GM12878 (cell line): ENCODE results near the gene UBC.
A peak's percentile ranks its signal among the peaks of the same experiment; 100 is the strongest.
"Not testable (repeated sequence)": the region's sequence is repeated elsewhere in the genome, so short reads cannot be mapped to it uniquely, and the experiment has no call there.

Source experiments
- EZH2 ChIP-seq: IDR thresholded peaks from 2 replicates; pipeline ENCODE4 v1.6.1; 2012; ENCODE audit warnings: low read depth, mild to moderate bottlenecking, control low read depth, inconsistent platforms, low read length, borderline replicate concordance; ENCODE audit not compliant: control insufficient read depth
- GATAD2B ChIP-seq: fragments of 450-650 bp; conservative IDR thresholded peaks from 2 replicates; pipeline ENCODE4 v1.6.1; 2017; ENCODE audit warnings: low read depth, mild to moderate bottlenecking, moderate library complexity
- NFIC ChIP-seq: IDR thresholded peaks from 2 replicates; pipeline ENCODE4 v1.6.1; 2012; ENCODE audit warnings: low read depth, mild to moderate bottlenecking, inconsistent platforms, low read length, moderate library complexity
- NRF1 ChIP-seq: conservative IDR thresholded peaks from 2 replicates; pipeline ENCODE4 v1.6.1; 2011; ENCODE audit warnings: mild to moderate bottlenecking, low read depth, low read length, improper control_type of control experiment
- RAD21 ChIP-seq: IDR thresholded peaks from 2 replicates; pipeline ENCODE4 v1.6.1; 2011; ENCODE audit warnings: mild to moderate bottlenecking, low read depth, low read length, moderate library complexity; ENCODE audit not compliant: insufficient read depth
- RBBP5 ChIP-seq: fragments of 200-600 bp; sonication (generic); conservative IDR thresholded peaks from 2 replicates; pipeline ENCODE4 v1.6.1; 2016
- SIX5 ChIP-seq: IDR thresholded peaks from 2 replicates; pipeline ENCODE4 v1.6.1; 2011; ENCODE audit warnings: mild to moderate bottlenecking, low read depth, low read length, moderate library complexity; ENCODE audit not compliant: severe bottlenecking
- SMAD1 ChIP-seq: fragments of 450-650 bp; IDR thresholded peaks from 2 replicates; pipeline ENCODE4 v1.6.1; 2018; ENCODE audit warnings: mild to moderate bottlenecking, low read depth; ENCODE audit not compliant: partially characterized antibody
- YY1 ChIP-seq: IDR thresholded peaks from 2 replicates; pipeline ENCODE4 v1.6.1; 2011; ENCODE audit warnings: low read depth, mild to moderate bottlenecking, low read length
- TF ChIP-seq, protein P1 (sequence below): IDR thresholded peaks from 2 replicates; pipeline ENCODE4 v1.6.1; 2012; ENCODE audit warnings: low read depth, low read length, improper control_type of control experiment
- TF ChIP-seq, protein P2 (sequence below), 3 experiments: IDR thresholded peaks in 2 of 3; conservative IDR thresholded peaks in 1 of 3; 2 replicates each; pipeline ENCODE4 v1.5.1; 2011; ENCODE audit warnings: low read depth in 3 of 3, low read length in 3 of 3, mild to moderate bottlenecking in 3 of 3, control low read depth in 2 of 3, moderate library complexity in 2 of 3, inconsistent platforms in 1 of 3, mixed read lengths in 1 of 3; ENCODE audit not compliant: control insufficient read depth in 2 of 3, insufficient read depth in 1 of 3; ENCODE audit errors: extremely low read depth in 1 of 3
- TF ChIP-seq, protein P3 (sequence below): IDR thresholded peaks from 2 replicates; pipeline ENCODE4 v1.6.1; 2012; ENCODE audit warnings: mild to moderate bottlenecking, low read depth, low read length
- TF ChIP-seq, protein P4 (sequence below): IDR thresholded peaks from 2 replicates; pipeline ENCODE4 v1.6.1; 2011; ENCODE audit warnings: borderline replicate concordance, low read depth, mild to moderate bottlenecking, moderate library complexity, low read length; ENCODE audit not compliant: insufficient read depth, poor library complexity, severe bottlenecking

GRCh38 chr12:124880335-124880734 lies 34.1 kb downstream of the UBC start:
- TF ChIP-seq, protein P1, sequence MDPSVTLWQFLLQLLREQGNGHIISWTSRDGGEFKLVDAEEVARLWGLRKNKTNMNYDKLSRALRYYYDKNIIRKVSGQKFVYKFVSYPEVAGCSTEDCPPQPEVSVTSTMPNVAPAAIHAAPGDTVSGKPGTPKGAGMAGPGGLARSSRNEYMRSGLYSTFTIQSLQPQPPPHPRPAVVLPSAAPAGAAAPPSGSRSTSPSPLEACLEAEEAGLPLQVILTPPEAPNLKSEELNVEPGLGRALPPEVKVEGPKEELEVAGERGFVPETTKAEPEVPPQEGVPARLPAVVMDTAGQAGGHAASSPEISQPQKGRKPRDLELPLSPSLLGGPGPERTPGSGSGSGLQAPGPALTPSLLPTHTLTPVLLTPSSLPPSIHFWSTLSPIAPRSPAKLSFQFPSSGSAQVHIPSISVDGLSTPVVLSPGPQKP, result not testable (repeated sequence)
- not testable (repeated sequence) for TF ChIP-seq NFIC, GATAD2B, EZH2, RAD21, YY1, NRF1, SMAD1, RBBP5, SIX5
- TF ChIP-seq, protein P2, sequence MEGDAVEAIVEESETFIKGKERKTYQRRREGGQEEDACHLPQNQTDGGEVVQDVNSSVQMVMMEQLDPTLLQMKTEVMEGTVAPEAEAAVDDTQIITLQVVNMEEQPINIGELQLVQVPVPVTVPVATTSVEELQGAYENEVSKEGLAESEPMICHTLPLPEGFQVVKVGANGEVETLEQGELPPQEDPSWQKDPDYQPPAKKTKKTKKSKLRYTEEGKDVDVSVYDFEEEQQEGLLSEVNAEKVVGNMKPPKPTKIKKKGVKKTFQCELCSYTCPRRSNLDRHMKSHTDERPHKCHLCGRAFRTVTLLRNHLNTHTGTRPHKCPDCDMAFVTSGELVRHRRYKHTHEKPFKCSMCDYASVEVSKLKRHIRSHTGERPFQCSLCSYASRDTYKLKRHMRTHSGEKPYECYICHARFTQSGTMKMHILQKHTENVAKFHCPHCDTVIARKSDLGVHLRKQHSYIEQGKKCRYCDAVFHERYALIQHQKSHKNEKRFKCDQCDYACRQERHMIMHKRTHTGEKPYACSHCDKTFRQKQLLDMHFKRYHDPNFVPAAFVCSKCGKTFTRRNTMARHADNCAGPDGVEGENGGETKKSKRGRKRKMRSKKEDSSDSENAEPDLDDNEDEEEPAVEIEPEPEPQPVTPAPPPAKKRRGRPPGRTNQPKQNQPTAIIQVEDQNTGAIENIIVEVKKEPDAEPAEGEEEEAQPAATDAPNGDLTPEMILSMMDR (IDR thresholded peaks at IDR 0.05 in 2 of 3, conservative IDR thresholded peaks at IDR 0.05 in 1 of 3; ENCODE audit: control insufficient read depth in 2 of 3, extremely low read depth in 1 of 3, insufficient read depth in 1 of 3, low read depth in 3 of 3, low read length in 3 of 3), result not testable (repeated sequence)
- TF ChIP-seq, protein P3, sequence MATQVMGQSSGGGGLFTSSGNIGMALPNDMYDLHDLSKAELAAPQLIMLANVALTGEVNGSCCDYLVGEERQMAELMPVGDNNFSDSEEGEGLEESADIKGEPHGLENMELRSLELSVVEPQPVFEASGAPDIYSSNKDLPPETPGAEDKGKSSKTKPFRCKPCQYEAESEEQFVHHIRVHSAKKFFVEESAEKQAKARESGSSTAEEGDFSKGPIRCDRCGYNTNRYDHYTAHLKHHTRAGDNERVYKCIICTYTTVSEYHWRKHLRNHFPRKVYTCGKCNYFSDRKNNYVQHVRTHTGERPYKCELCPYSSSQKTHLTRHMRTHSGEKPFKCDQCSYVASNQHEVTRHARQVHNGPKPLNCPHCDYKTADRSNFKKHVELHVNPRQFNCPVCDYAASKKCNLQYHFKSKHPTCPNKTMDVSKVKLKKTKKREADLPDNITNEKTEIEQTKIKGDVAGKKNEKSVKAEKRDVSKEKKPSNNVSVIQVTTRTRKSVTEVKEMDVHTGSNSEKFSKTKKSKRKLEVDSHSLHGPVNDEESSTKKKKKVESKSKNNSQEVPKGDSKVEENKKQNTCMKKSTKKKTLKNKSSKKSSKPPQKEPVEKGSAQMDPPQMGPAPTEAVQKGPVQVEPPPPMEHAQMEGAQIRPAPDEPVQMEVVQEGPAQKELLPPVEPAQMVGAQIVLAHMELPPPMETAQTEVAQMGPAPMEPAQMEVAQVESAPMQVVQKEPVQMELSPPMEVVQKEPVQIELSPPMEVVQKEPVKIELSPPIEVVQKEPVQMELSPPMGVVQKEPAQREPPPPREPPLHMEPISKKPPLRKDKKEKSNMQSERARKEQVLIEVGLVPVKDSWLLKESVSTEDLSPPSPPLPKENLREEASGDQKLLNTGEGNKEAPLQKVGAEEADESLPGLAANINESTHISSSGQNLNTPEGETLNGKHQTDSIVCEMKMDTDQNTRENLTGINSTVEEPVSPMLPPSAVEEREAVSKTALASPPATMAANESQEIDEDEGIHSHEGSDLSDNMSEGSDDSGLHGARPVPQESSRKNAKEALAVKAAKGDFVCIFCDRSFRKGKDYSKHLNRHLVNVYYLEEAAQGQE, result not testable (repeated sequence)
- TF ChIP-seq, protein P4, sequence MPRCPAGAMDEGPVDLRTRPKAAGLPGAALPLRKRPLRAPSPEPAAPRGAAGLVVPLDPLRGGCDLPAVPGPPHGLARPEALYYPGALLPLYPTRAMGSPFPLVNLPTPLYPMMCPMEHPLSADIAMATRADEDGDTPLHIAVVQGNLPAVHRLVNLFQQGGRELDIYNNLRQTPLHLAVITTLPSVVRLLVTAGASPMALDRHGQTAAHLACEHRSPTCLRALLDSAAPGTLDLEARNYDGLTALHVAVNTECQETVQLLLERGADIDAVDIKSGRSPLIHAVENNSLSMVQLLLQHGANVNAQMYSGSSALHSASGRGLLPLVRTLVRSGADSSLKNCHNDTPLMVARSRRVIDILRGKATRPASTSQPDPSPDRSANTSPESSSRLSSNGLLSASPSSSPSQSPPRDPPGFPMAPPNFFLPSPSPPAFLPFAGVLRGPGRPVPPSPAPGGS, result peak; percentile 60
